ENCODE results near the gene IL9.
"Not testable (repeated sequence)": the region's sequence is repeated elsewhere in the genome, so short reads cannot be mapped to it uniquely, and the experiment has no call there.

IL9 gene

DNA sequence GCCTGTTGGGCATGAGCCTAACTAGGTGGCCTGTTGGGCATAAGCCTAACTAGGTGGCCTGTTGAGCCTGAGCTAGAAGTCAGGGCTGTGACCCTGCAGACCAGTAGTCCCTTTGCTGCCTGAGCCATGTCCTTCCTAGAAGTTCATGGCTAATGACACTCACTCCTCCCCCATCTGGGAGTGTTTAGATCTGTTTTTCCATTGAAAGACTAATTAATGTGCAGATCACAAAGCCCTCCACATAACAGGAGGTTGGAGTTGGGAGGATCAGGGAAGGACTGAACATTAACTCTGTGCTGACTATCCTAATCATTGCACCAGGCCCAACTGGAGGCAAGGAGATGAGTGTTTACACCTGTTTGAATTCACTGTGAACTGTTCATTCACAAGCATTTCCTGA is 33.6 kb downstream of the IL9 start:
- DNase-seq (ENCODE audit: low read depth), result no peak
- H3K4me3 ChIP-seq (ENCODE audit: low read depth, low read length), result no peak overlapping the region
- TF ChIP-seq, protein P1, sequence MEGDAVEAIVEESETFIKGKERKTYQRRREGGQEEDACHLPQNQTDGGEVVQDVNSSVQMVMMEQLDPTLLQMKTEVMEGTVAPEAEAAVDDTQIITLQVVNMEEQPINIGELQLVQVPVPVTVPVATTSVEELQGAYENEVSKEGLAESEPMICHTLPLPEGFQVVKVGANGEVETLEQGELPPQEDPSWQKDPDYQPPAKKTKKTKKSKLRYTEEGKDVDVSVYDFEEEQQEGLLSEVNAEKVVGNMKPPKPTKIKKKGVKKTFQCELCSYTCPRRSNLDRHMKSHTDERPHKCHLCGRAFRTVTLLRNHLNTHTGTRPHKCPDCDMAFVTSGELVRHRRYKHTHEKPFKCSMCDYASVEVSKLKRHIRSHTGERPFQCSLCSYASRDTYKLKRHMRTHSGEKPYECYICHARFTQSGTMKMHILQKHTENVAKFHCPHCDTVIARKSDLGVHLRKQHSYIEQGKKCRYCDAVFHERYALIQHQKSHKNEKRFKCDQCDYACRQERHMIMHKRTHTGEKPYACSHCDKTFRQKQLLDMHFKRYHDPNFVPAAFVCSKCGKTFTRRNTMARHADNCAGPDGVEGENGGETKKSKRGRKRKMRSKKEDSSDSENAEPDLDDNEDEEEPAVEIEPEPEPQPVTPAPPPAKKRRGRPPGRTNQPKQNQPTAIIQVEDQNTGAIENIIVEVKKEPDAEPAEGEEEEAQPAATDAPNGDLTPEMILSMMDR (IDR thresholded peaks at IDR 0.05; ENCODE audit: low read depth, low read length), result no peak
- TF ChIP-seq MYC (IDR thresholded peaks at IDR 0.05; ENCODE audit: low read depth, low read length), result no peak
- no peak for TF ChIP-seq POLR2A (IDR thresholded peaks at IDR 0.05; ENCODE audit: extremely low read depth, insufficient read length)
- TF ChIP-seq, protein P2, sequence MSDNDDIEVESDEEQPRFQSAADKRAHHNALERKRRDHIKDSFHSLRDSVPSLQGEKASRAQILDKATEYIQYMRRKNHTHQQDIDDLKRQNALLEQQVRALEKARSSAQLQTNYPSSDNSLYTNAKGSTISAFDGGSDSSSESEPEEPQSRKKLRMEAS (IDR thresholded peaks at IDR 0.05; ENCODE audit: low read depth, low read length), result no peak

DNA sequence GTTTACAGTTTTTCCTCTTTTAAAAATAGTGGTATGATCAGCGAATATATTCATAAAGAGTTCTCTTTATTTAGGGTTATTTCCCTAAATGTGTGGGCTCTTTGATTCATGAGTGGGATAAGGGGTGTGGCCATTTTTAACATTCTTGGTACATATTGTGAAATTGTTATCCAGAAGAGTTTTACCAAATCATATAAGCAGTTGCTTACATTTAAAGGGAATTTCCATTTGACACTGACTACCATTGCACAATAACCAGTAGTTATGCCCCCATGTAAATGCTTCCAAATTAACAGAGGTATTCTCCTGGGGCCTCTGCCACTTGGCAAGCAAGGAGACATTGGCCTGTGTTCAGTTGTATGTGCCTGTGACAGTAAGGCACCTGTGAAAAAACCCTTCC is 34.0 kb downstream of the IL9 start:
- TF ChIP-seq POLR2A (IDR thresholded peaks at IDR 0.05; ENCODE audit: extremely low read depth, insufficient read length) (no peak), MYC (IDR thresholded peaks at IDR 0.05; ENCODE audit: low read depth, low read length) (no peak)
- TF ChIP-seq, protein P1 (IDR thresholded peaks at IDR 0.05; ENCODE audit: low read depth, low read length), result no peak
- TF ChIP-seq, protein P2 (IDR thresholded peaks at IDR 0.05; ENCODE audit: low read depth, low read length), result no peak
- no peak for DNase-seq (ENCODE audit: low read depth)
- H3K4me3 ChIP-seq (ENCODE audit: low read depth, low read length), result no peak overlapping the region

DNA sequence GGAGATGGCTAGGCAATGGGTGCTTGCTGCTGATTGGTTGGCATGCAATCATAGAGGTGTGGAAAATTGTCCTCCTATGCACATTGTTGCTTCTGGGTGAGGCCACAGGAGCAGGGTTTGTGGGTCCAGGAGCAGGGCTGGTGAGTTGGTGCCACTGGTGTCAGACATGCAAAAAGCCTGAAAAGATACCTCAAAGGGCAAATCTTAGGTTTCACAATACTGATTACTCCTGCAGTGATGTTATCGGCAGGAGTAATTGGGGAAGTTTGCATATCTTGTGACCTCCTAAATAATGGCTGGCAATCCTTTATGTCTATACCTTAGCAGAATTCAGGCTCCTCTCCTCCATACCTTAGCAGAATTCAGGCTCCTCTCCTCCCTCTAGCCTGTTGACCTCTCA is 36.0 kb downstream of the IL9 start:
- DNase-seq (ENCODE audit: low read depth), result no peak
- no peak overlapping the region for H3K4me3 ChIP-seq (ENCODE audit: low read depth, low read length)
- no peak for TF ChIP-seq POLR2A (IDR thresholded peaks at IDR 0.05; ENCODE audit: extremely low read depth, insufficient read length)
- no peak for TF ChIP-seq MYC (IDR thresholded peaks at IDR 0.05; ENCODE audit: low read depth, low read length)
- TF ChIP-seq, protein P1 (IDR thresholded peaks at IDR 0.05; ENCODE audit: low read depth, low read length), result no peak
- TF ChIP-seq, protein P2 (IDR thresholded peaks at IDR 0.05; ENCODE audit: low read depth, low read length), result no peak

DNA sequence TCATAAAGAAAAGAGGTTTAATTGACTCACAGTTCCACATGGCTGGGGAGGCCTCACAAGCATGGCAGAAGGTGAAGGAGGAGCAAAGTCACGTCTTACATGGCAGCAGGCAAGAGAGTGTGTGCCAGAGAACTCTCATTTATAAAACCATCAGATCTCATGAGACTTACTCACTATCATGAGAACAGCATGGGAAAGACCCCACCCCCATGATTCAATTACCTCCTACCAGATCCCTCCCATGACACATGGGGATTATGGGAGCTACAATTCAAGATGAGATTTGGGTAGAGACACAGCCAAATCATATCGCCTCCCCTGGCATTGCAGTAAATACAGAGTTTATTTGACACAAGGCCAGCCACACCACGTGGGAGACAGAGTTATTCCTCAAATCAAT is 36.5 kb downstream of the IL9 start:
- H3K4me3 ChIP-seq (ENCODE audit: low read depth, low read length); DNase-seq (ENCODE audit: low read depth): not testable (repeated sequence)

DNA sequence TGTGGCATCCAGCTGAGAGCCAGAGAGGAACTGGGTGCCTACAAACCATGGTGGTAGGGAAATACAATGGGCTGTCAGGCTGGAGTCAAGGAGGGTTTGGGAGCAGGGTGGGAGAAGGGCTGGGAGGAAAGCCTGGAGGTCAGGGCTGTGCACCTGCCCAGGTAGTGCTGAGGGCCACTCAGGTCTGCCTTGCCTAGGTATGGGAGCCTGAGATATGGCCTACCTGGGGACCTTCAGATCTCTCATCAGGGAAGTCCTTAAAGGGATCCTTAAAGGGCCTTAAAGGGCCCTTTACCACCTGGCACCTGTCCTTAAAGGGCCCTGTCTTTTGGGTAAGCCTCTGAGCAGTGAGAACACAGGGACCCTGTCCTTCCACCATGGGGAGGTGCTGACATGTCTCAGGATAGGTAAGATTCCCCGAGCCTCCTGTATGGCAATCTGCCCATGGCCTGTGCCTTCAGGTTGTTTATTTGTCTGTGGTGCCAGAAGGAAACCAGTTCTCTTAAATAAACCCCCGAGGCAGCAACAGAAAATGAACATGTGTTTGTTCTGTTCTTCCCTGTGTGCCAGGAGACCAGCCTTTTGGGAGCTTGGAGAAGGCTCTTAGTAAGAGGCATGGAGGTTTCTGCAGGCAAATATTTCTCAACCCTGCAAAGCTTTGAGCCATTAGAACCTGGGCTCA is 37.9 kb downstream of the IL9 start:
- H3K4me3 ChIP-seq (ENCODE audit: low read depth, low read length), result no peak overlapping the region

More for the DNA sequence above, 37.9 kb downstream of the IL9 start:
- TF ChIP-seq, protein P2 (IDR thresholded peaks at IDR 0.05; ENCODE audit: low read depth, low read length), result no peak
- no peak for TF ChIP-seq POLR2A (IDR thresholded peaks at IDR 0.05; ENCODE audit: extremely low read depth, insufficient read length)
- TF ChIP-seq, protein P1 (IDR thresholded peaks at IDR 0.05; ENCODE audit: low read depth, low read length), result no peak
- no peak for TF ChIP-seq MYC (IDR thresholded peaks at IDR 0.05; ENCODE audit: low read depth, low read length)
- DNase-seq (ENCODE audit: low read depth), result no peak

Data from NB4 (cell line).